ENCODE data around the gene NAGPA.

NAGPA gene

GRCh38 chr16:5003211-5003610 lies 30.5 kb downstream of the NAGPA start:
- DNase-seq (ENCODE audit: low read depth in 2 of 2): no peak

- DNase-seq (ENCODE audit: low read depth in 2 of 2): no peak
These were observed 31.0 kb downstream of the NAGPA start for GRCh38 chr16:5002699-5003143.

- DNase-seq (ENCODE audit: low read depth in 2 of 2): no peak
These were observed 31.7 kb downstream of the NAGPA start for GRCh38 chr16:5001986-5002385.

- DNase-seq (ENCODE audit: low read depth in 2 of 2): no peak
These were observed 32.2 kb downstream of the NAGPA start for GRCh38 chr16:5001571-5001970.

GRCh38 chr16:5000573-5001001 lies 33.1 kb downstream of the NAGPA start:
- no peak for DNase-seq (ENCODE audit: low read depth in 2 of 2)

GRCh38 chr16:4994719-4995434 lies 38.9 kb downstream of the NAGPA start:
- DNase-seq (ENCODE audit: low read depth in 2 of 2): no peak

GRCh38 chr16:4991754-4992153 lies 42.0 kb downstream of the NAGPA start:
- no peak for DNase-seq (ENCODE audit: low read depth in 2 of 2)

GRCh38 chr16:4990415-4990814 lies 43.3 kb downstream of the NAGPA start:
- DNase-seq (ENCODE audit: low read depth in 2 of 2): no peak

- DNase-seq (ENCODE audit: low read depth in 2 of 2): no peak
These were observed 44.2 kb downstream of the NAGPA start for GRCh38 chr16:4989391-4990006.

- DNase-seq (ENCODE audit: low read depth in 2 of 2): no peak
These were observed 45.1 kb downstream of the NAGPA start for GRCh38 chr16:4988647-4989046.

- DNase-seq (ENCODE audit: low read depth in 2 of 2): no peak
These were observed 46.0 kb downstream of the NAGPA start for GRCh38 chr16:4987580-4988374.

GRCh38 chr16:4987250-4987579 lies 46.5 kb downstream of the NAGPA start:
- no peak for DNase-seq (ENCODE audit: low read depth in 2 of 2)

GRCh38 chr16:4984174-4984990 lies 49.4 kb downstream of the NAGPA start:
- DNase-seq (ENCODE audit: low read depth in 2 of 2): no peak

GRCh38 chr16:4982056-4982867 lies 51.5 kb downstream of the NAGPA start:
- DNase-seq (ENCODE audit: low read depth in 2 of 2): no peak

- no peak for DNase-seq (ENCODE audit: low read depth in 2 of 2)
These were observed 52.3 kb downstream of the NAGPA start for GRCh38 chr16:4981473-4981872.

GRCh38 chr16:4980691-4981090 lies 53.0 kb downstream of the NAGPA start:
- DNase-seq (ENCODE audit: low read depth in 2 of 2): no peak

GRCh38 chr16:4979736-4980660 lies 53.7 kb downstream of the NAGPA start:
- DNase-seq (ENCODE audit: low read depth in 2 of 2): no peak

- DNase-seq (ENCODE audit: low read depth in 2 of 2): no peak
These were observed 54.6 kb downstream of the NAGPA start for GRCh38 chr16:4979164-4979563.

GRCh38 chr16:4976611-4977145 lies 57.1 kb downstream of the NAGPA start:
- DNase-seq (ENCODE audit: low read depth in 2 of 2): no peak

- DNase-seq (ENCODE audit: low read depth in 2 of 2): no peak
These were observed 57.7 kb downstream of the NAGPA start for GRCh38 chr16:4976079-4976478.

Data from fibroblast of skin of left biceps (primary cell).